GM08714 (cell line): ENCODE results near the gene ZBTB3.

Source experiments
- H3K4me3 ChIP-seq: fragments of 200-500 bp; sonication (Bioruptor generic); 2 replicates; pipeline ENCODE4 v1.5.1; 2014; ENCODE audit warnings: mild to moderate bottlenecking, low read length, inconsistent platforms
- ZNF274 ChIP-seq: IDR thresholded peaks from 2 replicates; pipeline ENCODE4 v1.6.1; 2012; ENCODE audit warnings: mild to moderate bottlenecking, low read depth, low read length

ZBTB3 gene

DNA sequence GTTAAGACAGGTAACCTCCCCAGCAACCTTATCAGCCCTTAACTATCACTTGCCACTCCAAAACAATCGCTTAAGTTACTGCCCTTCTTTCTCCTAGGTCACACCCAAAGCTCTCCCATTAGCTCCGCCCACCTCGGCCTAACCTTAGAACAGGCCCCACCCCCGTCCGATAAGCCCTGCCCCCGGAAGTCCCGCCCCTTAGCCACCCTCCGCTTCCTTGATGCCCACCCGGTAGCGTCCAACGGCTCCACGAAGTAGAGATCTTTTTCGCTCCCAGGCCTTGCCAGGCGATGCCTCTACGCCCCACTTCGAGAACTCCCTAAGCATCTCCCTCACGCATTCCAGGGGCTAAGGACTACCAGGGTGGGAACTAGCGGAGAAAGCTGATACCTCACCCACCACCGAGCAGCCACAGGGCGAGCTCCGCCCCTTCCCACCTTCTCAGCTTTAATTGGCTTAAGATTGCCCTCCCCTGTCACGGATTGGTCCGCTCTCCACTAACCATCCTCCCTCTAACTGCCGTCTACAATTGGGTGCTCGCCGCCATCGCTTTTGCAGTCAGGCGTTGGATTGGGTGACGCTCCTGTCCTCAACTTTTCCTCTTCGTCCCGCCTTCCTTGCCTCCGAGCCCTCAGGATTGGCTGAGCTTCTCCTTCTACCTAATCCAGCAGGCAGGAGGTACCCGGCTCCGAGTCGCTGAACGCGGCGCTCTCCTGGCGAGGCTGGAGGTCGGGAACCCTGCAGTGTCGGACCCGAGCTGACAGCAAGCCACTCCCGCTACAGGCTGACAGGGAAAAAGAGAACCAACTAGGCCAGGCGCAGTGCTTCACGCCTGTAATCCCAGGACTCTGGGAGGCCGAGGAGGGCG, at the start of gene ZBTB3:
TSS of gene ZBTB3 (minus strand) at position 425 of the 868 bp plus-strand sequence. CDS start 496 bp downstream, outside the sequence.
- peak within 1 kb of the TSS; percentile 56; the same call in 1 of the 2 replicates for H3K4me3 ChIP-seq
- TF ChIP-seq ZNF274 = no peak

DNA sequence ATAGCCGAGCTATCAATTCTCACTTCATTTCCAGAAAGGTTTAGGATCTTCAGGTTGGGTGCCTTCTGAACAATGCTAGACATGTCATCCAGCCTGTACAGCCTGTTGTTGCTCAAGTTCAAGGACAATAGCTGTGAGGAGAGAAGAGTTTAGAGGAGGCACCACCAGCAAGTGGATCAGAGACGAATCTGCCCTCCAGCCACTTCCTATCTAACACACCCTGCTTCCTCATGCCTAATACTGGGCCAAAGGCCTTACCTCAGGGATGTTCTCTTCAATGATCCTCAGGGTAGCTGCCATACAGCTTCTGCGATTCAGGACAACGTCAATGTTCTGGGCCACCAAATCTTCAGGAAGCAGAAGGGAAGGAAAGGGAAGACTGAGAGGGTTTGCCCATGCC, 47.1 kb upstream of the ZBTB3 start:
- H3K4me3 ChIP-seq = no peak overlapping the region
- TF ChIP-seq ZNF274 = no peak

DNA sequence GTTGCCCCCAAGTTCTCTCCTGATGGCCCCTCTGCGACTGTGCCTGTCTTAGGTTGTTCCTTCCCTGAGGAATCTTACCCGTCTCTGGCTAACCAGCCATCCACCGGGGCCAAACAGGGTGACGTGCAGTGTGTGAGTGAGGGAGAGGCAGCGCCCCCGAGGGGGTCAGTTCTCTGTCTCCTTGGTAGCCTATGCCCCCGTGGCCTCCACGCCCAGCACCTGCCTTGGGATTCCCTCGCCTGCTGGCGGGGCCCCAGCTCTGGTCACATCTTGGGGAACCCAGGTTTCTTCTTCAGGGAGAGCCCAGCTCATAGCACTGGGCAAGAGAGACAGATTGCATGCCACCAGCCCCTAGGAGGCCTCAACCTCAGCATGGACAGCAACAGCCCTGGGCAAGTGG, 45.5 kb upstream of the ZBTB3 start:
- no peak for TF ChIP-seq ZNF274

DNA sequence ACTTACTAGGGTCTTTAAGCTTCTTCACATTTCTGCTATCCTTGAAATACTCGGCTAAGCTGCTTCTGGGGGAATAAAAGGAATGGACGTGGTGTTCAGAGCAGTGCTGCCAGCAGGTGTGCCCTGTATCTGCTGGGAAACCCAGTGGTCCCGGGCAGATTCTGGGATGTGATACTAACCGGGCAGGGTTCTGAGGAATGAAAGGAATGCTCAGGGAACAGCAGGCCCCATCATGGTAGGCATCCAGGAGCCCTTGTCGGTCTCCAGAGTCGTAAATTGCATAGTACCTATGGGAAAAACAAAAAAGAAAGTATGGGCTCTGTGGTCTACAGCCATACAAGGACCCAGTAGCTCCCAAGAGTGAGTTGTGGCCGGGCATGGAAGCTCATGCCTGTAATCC, 42.3 kb upstream of the ZBTB3 start:
- H3K4me3 ChIP-seq = no peak overlapping the region
- no peak for TF ChIP-seq ZNF274

More for the DNA sequence above, 45.5 kb upstream of the ZBTB3 start:
- no peak overlapping the region for H3K4me3 ChIP-seq

DNA sequence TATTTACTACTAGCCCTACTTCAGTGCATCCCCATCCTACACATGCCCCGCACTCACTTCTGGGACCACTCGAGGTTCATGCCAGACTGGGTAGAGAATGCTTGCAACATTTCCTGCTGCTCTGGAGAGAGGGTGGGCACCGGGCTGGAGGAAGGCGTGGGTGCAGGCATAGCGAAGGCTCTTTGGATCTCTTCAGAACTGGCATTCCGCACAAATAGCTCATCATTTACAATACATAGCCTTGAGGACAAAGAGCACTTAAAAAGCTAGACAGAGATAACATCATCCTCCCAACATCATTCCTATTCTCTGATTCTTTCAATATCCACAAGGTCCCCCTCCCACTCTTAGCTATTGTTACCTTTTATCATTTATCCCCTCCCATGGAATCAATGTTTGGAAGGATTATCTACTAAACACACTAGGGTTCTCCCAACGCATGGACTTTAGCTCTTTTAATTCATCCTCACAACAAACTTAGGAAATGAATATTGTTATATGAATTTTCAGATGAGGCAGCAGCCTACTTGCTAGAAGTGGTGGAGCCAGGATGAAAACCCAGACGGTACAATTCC, 40.3 kb upstream of the ZBTB3 start:
- TF ChIP-seq ZNF274 = no peak
- no peak overlapping the region for H3K4me3 ChIP-seq

DNA sequence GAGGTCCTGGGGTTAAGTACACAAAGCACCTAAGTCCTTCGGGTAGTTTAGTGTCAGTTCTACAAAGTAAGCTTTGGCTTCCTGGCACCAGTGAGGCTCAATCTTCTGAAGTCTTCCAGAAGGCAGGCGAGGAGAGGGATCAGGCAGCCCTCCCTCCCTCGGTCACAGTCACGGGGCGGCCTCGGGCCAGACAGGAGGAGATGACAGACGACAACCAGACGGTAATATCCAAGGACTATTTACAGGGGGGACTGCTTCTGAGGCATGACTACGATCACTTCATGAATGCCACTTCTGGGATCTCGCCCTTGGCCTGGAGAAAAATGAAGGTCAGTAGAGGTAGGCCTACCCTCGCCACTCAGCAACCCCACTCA, 38.2 kb upstream of the ZBTB3 start:
- TF ChIP-seq ZNF274 = no peak
- H3K4me3 ChIP-seq = no peak overlapping the region

DNA sequence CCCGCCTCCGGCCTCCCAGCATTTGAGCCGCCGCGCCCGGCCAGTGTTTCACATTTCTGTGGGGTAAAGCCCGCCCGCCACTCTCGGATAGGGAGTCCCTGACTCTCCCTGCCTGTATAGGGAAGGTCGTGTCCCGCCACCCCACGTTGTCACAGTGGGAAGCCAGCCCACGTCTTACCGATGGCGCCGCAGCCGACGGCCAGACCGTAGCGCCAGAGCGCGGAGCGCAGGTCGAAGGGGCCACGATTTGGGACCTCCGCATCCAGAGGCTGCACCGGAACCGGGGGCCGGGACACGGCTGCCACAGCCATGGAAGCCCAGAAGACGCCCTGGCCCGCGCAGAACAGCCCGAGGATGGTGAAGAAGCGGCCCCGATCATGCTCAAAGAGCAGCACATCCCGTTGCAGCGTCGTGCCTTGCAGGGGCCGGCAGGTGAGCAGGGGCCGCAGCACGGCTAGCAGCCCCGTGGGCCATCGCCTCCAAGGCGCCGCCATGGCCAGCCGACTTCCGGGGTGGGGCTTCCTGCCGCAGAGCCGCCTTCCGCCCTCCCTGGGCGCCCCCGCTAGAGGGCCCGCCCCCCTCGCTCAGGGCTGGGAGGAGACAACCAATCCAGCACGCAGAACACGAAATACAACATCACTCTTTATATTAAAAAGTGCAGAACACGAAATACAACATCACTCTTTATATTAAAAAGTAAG, 37.7 kb upstream of the ZBTB3 start, which contains the start of gene TMEM223:
TSS of gene TMEM223 (minus strand) at position 506 of the 701 bp plus-strand sequence. CDS start at position 494, 12 bp downstream.
- no peak for TF ChIP-seq ZNF274

DNA sequence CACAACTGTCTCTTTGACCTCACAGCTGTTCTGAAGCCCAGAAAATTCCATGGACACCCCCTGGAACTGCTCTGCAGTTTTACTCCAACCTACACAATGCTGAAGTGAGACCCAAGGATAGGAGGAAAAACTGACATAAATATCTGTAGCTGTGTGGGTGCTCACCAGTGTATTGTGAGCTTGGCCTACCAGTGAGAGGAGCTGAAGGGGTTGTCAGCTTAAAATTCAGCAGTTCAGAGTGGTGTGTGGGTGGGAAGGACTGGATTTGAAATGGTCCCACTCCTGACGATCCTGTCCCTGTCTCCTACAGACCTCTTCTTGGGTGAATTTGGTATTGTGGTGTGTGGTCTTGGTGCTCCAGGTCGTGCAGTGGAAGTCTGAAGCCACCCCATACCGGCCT, 35.6 kb upstream of the ZBTB3 start:
- no peak for TF ChIP-seq ZNF274
- no peak overlapping the region for H3K4me3 ChIP-seq

More for the DNA sequence above, 37.7 kb upstream of the ZBTB3 start, which contains the start of gene TMEM223:
- H3K4me3 ChIP-seq = peak within 1 kb of the TSS; percentile 91

DNA sequence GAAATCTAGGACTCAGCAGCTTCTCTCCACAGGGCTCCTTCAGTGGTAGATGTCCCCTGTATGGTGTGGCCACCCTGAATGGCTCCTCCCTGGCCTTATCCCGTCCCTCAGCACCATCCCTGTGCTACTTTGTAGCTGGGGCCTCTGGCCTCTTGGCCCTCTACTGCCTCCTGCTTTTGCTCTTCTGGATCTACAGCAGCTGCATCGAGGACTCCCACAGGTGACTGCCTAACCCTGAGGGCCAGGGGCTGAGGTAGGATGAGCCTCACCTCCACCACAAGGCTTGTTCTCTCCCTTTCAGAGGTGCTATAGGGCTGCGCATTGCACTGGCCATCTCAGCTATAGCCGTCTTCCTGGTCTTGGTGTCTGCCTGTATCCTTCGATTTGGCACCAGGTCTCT, 35.0 kb upstream of the ZBTB3 start:
- no peak overlapping the region for H3K4me3 ChIP-seq
- no peak for TF ChIP-seq ZNF274

DNA sequence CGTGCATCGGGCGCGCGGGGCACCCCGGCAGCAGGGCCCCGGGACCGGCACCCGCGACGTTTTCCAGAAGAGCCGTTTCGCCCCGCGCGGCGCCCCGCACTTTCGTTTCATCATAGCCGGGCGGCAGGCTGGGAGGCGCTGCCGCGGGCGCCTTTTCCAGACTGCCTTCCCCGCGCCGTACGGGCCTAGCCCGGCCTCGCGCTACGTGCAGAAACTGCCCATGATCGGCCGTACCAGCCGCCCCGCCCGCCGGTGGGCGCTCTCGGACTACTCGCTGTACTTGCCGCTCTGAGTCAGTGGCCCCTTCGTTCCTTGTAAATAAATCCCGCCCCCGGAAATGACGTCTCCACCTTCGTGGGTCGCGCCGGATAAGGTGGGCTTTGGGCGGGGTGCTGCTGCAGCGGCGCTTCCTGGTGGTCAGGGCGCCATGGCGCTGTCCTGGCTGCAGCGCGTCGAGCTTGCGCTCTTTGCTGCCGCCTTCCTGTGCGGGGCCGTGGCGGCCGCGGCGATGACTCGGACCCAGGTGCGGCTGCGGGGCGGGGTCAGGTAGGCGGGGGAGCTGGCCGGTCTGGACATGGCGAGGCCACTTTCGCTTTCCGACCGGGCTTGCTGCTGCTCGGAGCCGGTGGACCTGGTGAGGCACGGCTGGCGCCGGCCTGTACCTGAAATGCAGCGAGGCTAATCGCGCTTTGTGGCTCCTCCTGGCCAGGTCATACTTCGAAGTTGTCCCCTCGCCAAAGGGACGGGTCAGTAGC, 33.2 kb upstream of the ZBTB3 start, which contains the start of gene TMEM179B:
TSS of gene TMEM179B (plus strand) at position 398 of the 755 bp plus-strand sequence. CDS start at position 428, 30 bp downstream.
- peak within 1 kb of the TSS; percentile 69 for H3K4me3 ChIP-seq
- TF ChIP-seq ZNF274 = no peak

DNA sequence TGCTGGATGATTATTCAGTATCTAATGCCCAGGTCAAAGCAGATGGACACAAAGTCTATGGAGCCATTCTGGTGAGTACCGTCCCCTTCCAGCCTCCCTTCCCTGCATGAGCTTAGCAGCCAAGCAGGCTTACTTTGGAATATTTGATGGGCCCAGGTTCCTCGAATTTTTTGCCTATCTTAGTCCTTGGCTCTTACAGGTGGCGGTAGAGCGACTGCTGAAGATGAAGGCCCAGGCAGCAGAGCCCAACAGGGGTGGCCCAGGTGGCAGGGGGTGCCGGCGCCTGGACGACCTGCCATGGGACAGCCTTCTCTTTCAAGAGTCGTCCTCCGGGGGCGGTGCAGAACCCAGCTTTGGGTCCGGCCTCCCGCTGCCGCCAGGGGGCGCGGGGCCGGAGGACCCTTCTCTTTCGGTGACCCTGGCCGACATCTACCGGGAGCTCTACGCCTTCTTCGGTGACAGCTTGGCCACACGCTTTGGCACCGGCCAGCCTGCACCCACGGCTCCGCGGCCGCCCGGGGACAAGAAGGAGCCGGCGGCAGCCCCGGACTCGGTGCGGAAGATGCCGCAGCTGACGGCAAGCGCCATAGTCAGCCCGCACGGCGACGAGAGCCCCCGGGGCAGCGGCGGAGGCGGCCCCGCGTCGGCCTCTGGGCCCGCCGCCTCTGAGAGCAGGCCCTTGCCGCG, 32.5 kb upstream of the ZBTB3 start:
- TF ChIP-seq ZNF274 = no peak
- H3K4me3 ChIP-seq = peak overlapping the region; percentile 69

DNA sequence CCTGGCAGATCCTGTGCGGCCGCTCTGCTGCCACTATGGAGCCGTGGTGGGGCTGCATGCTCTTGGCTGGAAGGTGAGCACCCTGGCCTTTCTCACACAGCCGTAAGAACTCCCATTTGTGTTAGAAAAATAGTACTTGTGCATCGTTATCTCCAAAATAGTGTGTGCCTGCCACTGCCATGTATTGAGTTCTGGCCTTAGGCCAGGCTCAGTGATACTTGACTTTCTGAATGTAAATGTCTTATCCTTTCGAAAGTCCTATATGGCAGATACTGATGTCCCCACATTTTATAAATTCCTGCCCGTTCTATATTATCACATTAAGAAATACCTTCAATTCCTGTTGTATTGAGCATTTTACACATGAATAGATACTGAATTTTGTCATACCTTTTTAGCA, 28.8 kb upstream of the ZBTB3 start:
- TF ChIP-seq ZNF274 = no peak
- H3K4me3 ChIP-seq = no peak overlapping the region

DNA sequence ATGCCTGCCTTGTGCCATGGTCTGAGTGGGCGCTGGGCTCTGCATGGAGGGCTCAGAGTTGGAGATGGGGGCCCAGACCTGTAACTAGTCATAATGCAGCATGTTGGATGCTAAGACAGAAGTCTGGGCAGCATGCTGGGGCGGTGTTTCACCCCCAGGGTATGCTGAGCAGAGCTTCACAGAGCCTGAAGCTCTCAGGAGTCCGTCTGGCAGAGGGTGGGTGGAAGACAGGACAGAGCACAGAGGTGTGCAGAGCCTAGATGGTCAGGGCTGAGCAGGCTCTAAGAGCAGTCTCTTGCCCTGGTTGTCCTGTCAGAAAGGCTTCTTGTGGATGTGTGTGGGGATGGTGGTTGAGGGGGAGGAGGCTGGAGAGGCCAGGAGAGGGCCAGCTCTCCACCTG, 24.5 kb upstream of the ZBTB3 start:
- TF ChIP-seq ZNF274 = no peak
- no peak overlapping the region for H3K4me3 ChIP-seq
